Measurements from ENCODE around the gene FLNB. TPM values are rescaled to one million over a fixed set of nuclear protein-coding genes. Genes with fewer than 3 reads are reported as not detected.

Gene FLNB
- total RNA-seq, 1 donor = 274 TPM

- Histone ChIP-seq H4K20me1 (ENCODE audit: insufficient read depth, low read length) (no peaks in the 10 kb centered on the region), H3K36me3 (ENCODE audit: insufficient read depth, low read length) (no peaks in the 10 kb centered on the region), H3K27ac (ENCODE audit: low read depth, low read length) (peak overlapping the region; percentile 42), H3K4me2 (ENCODE audit: insufficient read depth, low read length) (peak overlapping the region; percentile 60), H3K9me3 (ENCODE audit: low read depth, low read length) (no peaks in the 10 kb centered on the region), H2AFZ (ENCODE audit: low read length) (no peak overlapping the region), H3K4me3 (ENCODE audit: insufficient read depth, low read length) (no peak overlapping the region), H3K79me2 (ENCODE audit: insufficient read depth, low read length) (no peaks in the 10 kb centered on the region), H3K4me1 (ENCODE audit: insufficient read depth, low read length) (peaks cover 8% of the 10 kb centered on the region), H3K27me3 (ENCODE audit: insufficient read depth, low read length) (no peaks in the 10 kb centered on the region)
- TF ChIP-seq CTCF (IDR thresholded peaks at IDR 0.05; ENCODE audit: extremely low read depth, low read depth, low read length) = no peak
- DNase-seq (ENCODE audit: insufficient read length, low spot score, missing footprints) = no peak
Measured at GRCh38 chr3:57998366-57999283, 9.6 kb upstream of the FLNB start.

GRCh38 chr3:57999417-58000115 is 8.7 kb upstream of the FLNB start:
- H3K36me3 ChIP-seq (ENCODE audit: insufficient read depth, low read length) = no peaks in the 10 kb centered on the region
- peak; percentile 21 for DNase-seq (ENCODE audit: insufficient read length, low spot score, missing footprints)
- H2AFZ ChIP-seq (ENCODE audit: low read length) = no peak overlapping the region
- no peaks in the 10 kb centered on the region for H3K79me2 ChIP-seq (ENCODE audit: insufficient read depth, low read length)
- TF ChIP-seq CTCF (IDR thresholded peaks at IDR 0.05; ENCODE audit: extremely low read depth, low read depth, low read length) = no peak
- H3K9me3 ChIP-seq (ENCODE audit: low read depth, low read length) = no peaks in the 10 kb centered on the region
- peaks cover 8% of the 10 kb centered on the region for H3K4me1 ChIP-seq (ENCODE audit: insufficient read depth, low read length)
- H3K27ac ChIP-seq (ENCODE audit: low read depth, low read length) = no peak overlapping the region
- H3K27me3 ChIP-seq (ENCODE audit: insufficient read depth, low read length) = no peaks in the 10 kb centered on the region
- no peak overlapping the region for H3K4me2 ChIP-seq (ENCODE audit: insufficient read depth, low read length)
- no peak overlapping the region for H3K4me3 ChIP-seq (ENCODE audit: insufficient read depth, low read length)
- no peaks in the 10 kb centered on the region for H4K20me1 ChIP-seq (ENCODE audit: insufficient read depth, low read length)

- TF ChIP-seq CTCF (IDR thresholded peaks at IDR 0.05; ENCODE audit: extremely low read depth, low read depth, low read length) = no peak
- Histone ChIP-seq H3K4me1 (ENCODE audit: insufficient read depth, low read length) (peaks cover 11% of the 10 kb centered on the region), H3K27ac (ENCODE audit: low read depth, low read length) (no peak overlapping the region), H4K20me1 (ENCODE audit: insufficient read depth, low read length) (no peaks in the 10 kb centered on the region), H2AFZ (ENCODE audit: low read length) (no peak overlapping the region), H3K27me3 (ENCODE audit: insufficient read depth, low read length) (no peaks in the 10 kb centered on the region), H3K4me2 (ENCODE audit: insufficient read depth, low read length) (no peak overlapping the region), H3K36me3 (ENCODE audit: insufficient read depth, low read length) (no peaks in the 10 kb centered on the region), H3K79me2 (ENCODE audit: insufficient read depth, low read length) (no peaks in the 10 kb centered on the region), H3K4me3 (ENCODE audit: insufficient read depth, low read length) (no peak overlapping the region), H3K9me3 (ENCODE audit: low read depth, low read length) (no peaks in the 10 kb centered on the region)
- DNase-seq (ENCODE audit: insufficient read length, low spot score, missing footprints) = peak; percentile 37
Measured at GRCh38 chr3:58000306-58001085, 7.7 kb upstream of the FLNB start.
